ENCODE results near the gene NOS1AP.
A peak's percentile ranks its signal among the peaks of the same experiment; 100 is the strongest.

Gene NOS1AP

GRCh38 chr1:162386292-162387225, 317.1 kb downstream of the NOS1AP start:
- DNase-seq (ENCODE audit: low spot score): peak; percentile 34

- peak; percentile 40 for DNase-seq (ENCODE audit: low spot score)
Measured at GRCh38 chr1:162387226-162388082, 318.0 kb downstream of the NOS1AP start.

GRCh38 chr1:162388083-162388594, 318.6 kb downstream of the NOS1AP start:
- DNase-seq (ENCODE audit: low spot score): peak; percentile 41

GRCh38 chr1:162388615-162389014, 319.1 kb downstream of the NOS1AP start:
- peak; percentile 50 for DNase-seq (ENCODE audit: low spot score)

GRCh38 chr1:162389021-162389818, 319.7 kb downstream of the NOS1AP start:
- DNase-seq (ENCODE audit: low spot score): peak; percentile 69

- DNase-seq (ENCODE audit: low spot score): no peak
Measured at GRCh38 chr1:162389971-162390370, 320.5 kb downstream of the NOS1AP start.

GRCh38 chr1:162390396-162391185, 321.1 kb downstream of the NOS1AP start:
- DNase-seq (ENCODE audit: low spot score): no peak

- DNase-seq (ENCODE audit: low spot score): no peak
Measured at GRCh38 chr1:162391790-162392563, 322.5 kb downstream of the NOS1AP start.

GRCh38 chr1:162396201-162396906, 326.9 kb downstream of the NOS1AP start:
- no peak for DNase-seq (ENCODE audit: low spot score)

GRCh38 chr1:162397039-162397448, 327.6 kb downstream of the NOS1AP start:
- DNase-seq (ENCODE audit: low spot score): no peak

- DNase-seq (ENCODE audit: low spot score): no peak
Measured at GRCh38 chr1:162397943-162398560, 328.6 kb downstream of the NOS1AP start.

GRCh38 chr1:162398999-162399580, 329.6 kb downstream of the NOS1AP start:
- DNase-seq (ENCODE audit: low spot score): no peak

GRCh38 chr1:162400790-162401355, 331.4 kb downstream of the NOS1AP start:
- DNase-seq (ENCODE audit: low spot score): no peak

GRCh38 chr1:162404550-162405160, 335.2 kb downstream of the NOS1AP start:
- DNase-seq (ENCODE audit: low spot score): no peak

GRCh38 chr1:162405800-162406199, 336.3 kb downstream of the NOS1AP start:
- no peak for DNase-seq (ENCODE audit: low spot score)

- no peak for DNase-seq (ENCODE audit: low spot score)
Measured at GRCh38 chr1:162406811-162407210, 337.3 kb downstream of the NOS1AP start.

- DNase-seq (ENCODE audit: low spot score): no peak
Measured at GRCh38 chr1:162407539-162407938, 338.0 kb downstream of the NOS1AP start.

- no peak for DNase-seq (ENCODE audit: low spot score)
Measured at GRCh38 chr1:162412002-162412401, 342.5 kb downstream of the NOS1AP start, which contains the start of gene SH2D1B. Gene SH2D1B, minus strand, starts transcription at chr1:162412136. Its CDS starts 120 bp downstream, at chr1:162412016.
